SH-SY5Y (cell line): ENCODE measurements around the gene CLEC16A.

Experiments
- GATA2 ChIP-seq: IDR thresholded peaks from 2 replicates; pipeline ENCODE4 v1.6.1; 2011; ENCODE audit warnings: mild to moderate bottlenecking, low read depth, low read length
- GATA3 ChIP-seq: IDR thresholded peaks from 2 replicates; pipeline ENCODE4 v1.6.1; 2011; ENCODE audit warnings: low read depth, mild to moderate bottlenecking, low read length, moderate library complexity

- TF ChIP-seq GATA2, result no peak
- TF ChIP-seq GATA3, result no peak
Measured at GRCh38 chr16:11036868-11037410, 92.6 kb downstream of the CLEC16A start.
